Measurements from ENCODE around the gene ROPN1B.

The ROPN1B gene

GRCh38 chr3:126015075-126015474 lies 46.1 kb downstream of the ROPN1B start:
- DNase-seq (ENCODE audit: low read depth), result no peak
- no peak for TF ChIP-seq CTCF (conservative IDR thresholded peaks at IDR 0.05; ENCODE audit: control insufficient read depth, insufficient read depth, low read depth, low read length)

GRCh38 chr3:126016616-126017015 lies 47.6 kb downstream of the ROPN1B start:
- H3K4me3 ChIP-seq (ENCODE audit: control insufficient read depth, low read depth, low read length), result no peak overlapping the region
- TF ChIP-seq CTCF (conservative IDR thresholded peaks at IDR 0.05; ENCODE audit: control insufficient read depth, insufficient read depth, low read depth, low read length), result no peak
- no peak for DNase-seq (ENCODE audit: low read depth)

More at GRCh38 chr3:126015075-126015474, 46.1 kb downstream of the ROPN1B start:
- no peak overlapping the region for H3K4me3 ChIP-seq (ENCODE audit: control insufficient read depth, low read depth, low read length)

GRCh38 chr3:126017362-126017761 lies 48.4 kb downstream of the ROPN1B start:
- DNase-seq (ENCODE audit: low read depth), result no peak
- H3K4me3 ChIP-seq (ENCODE audit: control insufficient read depth, low read depth, low read length), result no peak overlapping the region
- TF ChIP-seq CTCF (conservative IDR thresholded peaks at IDR 0.05; ENCODE audit: control insufficient read depth, insufficient read depth, low read depth, low read length), result no peak

GRCh38 chr3:126018545-126018944 lies 49.6 kb downstream of the ROPN1B start:
- H3K4me3 ChIP-seq (ENCODE audit: control insufficient read depth, low read depth, low read length), result no peak overlapping the region
- no peak for TF ChIP-seq CTCF (conservative IDR thresholded peaks at IDR 0.05; ENCODE audit: control insufficient read depth, insufficient read depth, low read depth, low read length)

GRCh38 chr3:126018995-126019394 lies 50.0 kb downstream of the ROPN1B start:
- no peak for TF ChIP-seq CTCF (conservative IDR thresholded peaks at IDR 0.05; ENCODE audit: control insufficient read depth, insufficient read depth, low read depth, low read length)
- DNase-seq (ENCODE audit: low read depth), result no peak
- no peak overlapping the region for H3K4me3 ChIP-seq (ENCODE audit: control insufficient read depth, low read depth, low read length)

More at GRCh38 chr3:126018545-126018944, 49.6 kb downstream of the ROPN1B start:
- no peak for DNase-seq (ENCODE audit: low read depth)

GRCh38 chr3:126019683-126020082 lies 50.7 kb downstream of the ROPN1B start:
- TF ChIP-seq CTCF (conservative IDR thresholded peaks at IDR 0.05; ENCODE audit: control insufficient read depth, insufficient read depth, low read depth, low read length), result no peak
- DNase-seq (ENCODE audit: low read depth), result no peak
- H3K4me3 ChIP-seq (ENCODE audit: control insufficient read depth, low read depth, low read length), result no peak overlapping the region

GRCh38 chr3:126021224-126021623 lies 52.2 kb downstream of the ROPN1B start:
- DNase-seq (ENCODE audit: low read depth), result no peak
- TF ChIP-seq CTCF (conservative IDR thresholded peaks at IDR 0.05; ENCODE audit: control insufficient read depth, insufficient read depth, low read depth, low read length), result no peak
- H3K4me3 ChIP-seq (ENCODE audit: control insufficient read depth, low read depth, low read length), result no peak overlapping the region
